A549 treated with RU486 at 1 μM for 4 hours (cell line): Measurements from ENCODE around the gene PAMR1. TPM values are rescaled to one million over a fixed set of nuclear protein-coding genes. Genes with fewer than 3 reads are reported as not detected.

Experiments
- total RNA-seq: library from RNA; stranded (reverse); fragments of 200-300 nt; extraction: Qiagen RNA extraction; gene quantifications from 5 replicates; pipeline ENCODE4 v1.2.3, GENCODE V29; 2022; ENCODE audit warnings: low read depth

Gene PAMR1
- 0.06 TPM in 1 of 5 replicates, not detected in the others for total RNA-seq

GRCh38 chr11:35525501-35526175, at the start of gene PAMR1:
PAMR1 (minus strand) TSS chr11:35525616; CDS start chr11:35525585, 31 bp downstream.

GRCh38 chr11:35419184-35419829, 106.1 kb downstream of the PAMR1 start, which contains the start of gene SLC1A2:
SLC1A2 (minus strand) TSS chr11:35419558; CDS start chr11:35418966, 592 bp downstream.

Other genes with a start within 250 kb of the PAMR1 start
- 0.05 to 0.35 TPM (median 0.10 TPM) in 4 of 5 replicates, not detected in the other for gene SLC1A2, start 106.1 kb downstream of the PAMR1 start, total RNA-seq
- gene FJX1, start 92.8 kb upstream of the PAMR1 start, total RNA-seq, result 31.1 to 46.8 TPM (median 41.9 TPM) in 5 replicates
- gene TRIM44, start 137.2 kb upstream of the PAMR1 start, total RNA-seq, result 17.2 to 26.8 TPM (median 25.7 TPM) in 5 replicates